RWPE1 (cell line): ENCODE data around the gene HABP4.

Experiments used
- CTCF ChIA-PET: fragments of 350-600 bp; sonication (Branson Sonifier 250); formaldehyde crosslinking; extraction: SDS; loops from one replicate; lab custom pipeline; 2021; lab: Yijun Ruan, JAX
- POLR2A ChIA-PET: fragments of 400-600 bp; formaldehyde crosslinking; extraction: SDS; loops from one replicate; lab custom pipeline; 2020; ENCODE audit warnings: antibody characterized with exemption; ENCODE audit not compliant: low non-redundant PET; lab: Yijun Ruan, JAX
- DNase-seq: peaks from one replicate; pipeline ENCODE4 v3.0.0; 2012; ENCODE audit warnings: low spot score
- H3K27ac ChIP-seq: fragments of 450-650 bp; 2 replicates; pipeline ENCODE4 v1.5.1; 2017
- CTCF ChIP-seq: fragments of 450-650 bp; conservative IDR thresholded peaks from 2 replicates; pipeline ENCODE4 v1.5.1; 2017; ENCODE audit warnings: low read depth, mild to moderate bottlenecking

Gene HABP4

GRCh38 chr9:96420468-96421219, 29.3 kb upstream of the HABP4 start:
- peak; percentile 93 for DNase-seq
- POLR2A ChIA-PET, result interaction anchor here (0.8 kb wide), 1 partner anchor 235 kb away, joined by 3 read pairs; the partner anchor contains the start of gene PRXL2C
- CTCF ChIA-PET, result interaction anchor here (1.1 kb wide), 1 partner anchor 93 kb away, joined by 4 read pairs; no protein-coding TSS in a partner anchor
- peak overlapping the region; percentile 68 for H3K27ac ChIP-seq
- no peak for TF ChIP-seq CTCF

DNA sequence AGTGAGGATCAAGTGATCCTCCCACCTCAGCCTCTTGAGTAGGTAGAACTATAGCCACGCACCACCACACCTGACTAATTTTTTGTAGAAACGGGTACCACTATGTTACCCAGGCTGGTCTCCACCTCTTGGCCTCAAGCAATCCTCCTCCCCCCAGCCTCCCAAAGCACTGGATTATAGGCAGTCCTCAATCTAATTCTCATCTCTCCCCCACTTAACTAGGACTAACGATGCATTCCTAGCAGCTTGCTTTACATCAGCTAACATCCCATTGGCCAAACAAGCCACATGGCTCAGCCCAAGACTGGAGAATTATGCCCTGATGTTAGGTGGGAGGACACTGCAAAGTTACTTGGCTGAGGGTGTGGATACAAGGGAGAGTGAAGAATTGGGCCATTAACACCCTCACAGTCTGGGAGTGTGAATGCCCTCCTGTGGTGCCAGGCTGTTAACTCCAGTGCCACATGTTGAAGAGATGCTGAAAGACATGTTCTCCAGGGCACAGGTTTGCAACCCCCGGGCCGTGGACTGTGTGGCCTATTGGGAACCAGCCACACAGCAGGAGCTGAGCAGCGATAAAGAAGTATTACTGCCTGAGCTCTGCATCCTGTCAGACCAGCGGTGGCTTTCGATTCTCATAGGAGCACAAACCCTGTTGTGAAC, 26.5 kb upstream of the HABP4 start:
- ChIA-PET CTCF (interaction anchor here (0.7 to 1.0 kb wide), 2 partner anchors 27 to 209 kb away, joined by 3 read pairs; no protein-coding TSS in a partner anchor), POLR2A (no interaction called here)
- no peak for DNase-seq
- H3K27ac ChIP-seq, result peak overlapping the region; percentile 77
- no peak for TF ChIP-seq CTCF

DNA sequence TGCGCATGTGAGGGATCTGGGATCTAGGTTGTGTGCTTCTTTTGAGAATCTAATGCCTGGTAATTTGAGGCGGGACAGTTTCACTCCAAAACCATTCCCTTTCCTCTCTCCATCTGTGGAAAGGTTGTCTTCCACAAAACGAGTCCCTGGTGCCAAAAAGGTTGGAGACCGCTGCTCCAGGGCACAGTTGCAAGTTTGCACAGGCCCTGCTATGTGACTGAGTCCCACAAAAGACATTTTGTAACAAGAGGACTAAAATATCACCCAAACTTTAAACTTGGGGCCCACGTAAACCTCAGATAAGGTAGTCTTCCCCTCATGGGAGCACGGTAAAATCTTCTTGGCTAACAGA, 26.0 kb upstream of the HABP4 start:
- TF ChIP-seq CTCF, result no peak
- POLR2A ChIA-PET, result no interaction called here

DNA sequence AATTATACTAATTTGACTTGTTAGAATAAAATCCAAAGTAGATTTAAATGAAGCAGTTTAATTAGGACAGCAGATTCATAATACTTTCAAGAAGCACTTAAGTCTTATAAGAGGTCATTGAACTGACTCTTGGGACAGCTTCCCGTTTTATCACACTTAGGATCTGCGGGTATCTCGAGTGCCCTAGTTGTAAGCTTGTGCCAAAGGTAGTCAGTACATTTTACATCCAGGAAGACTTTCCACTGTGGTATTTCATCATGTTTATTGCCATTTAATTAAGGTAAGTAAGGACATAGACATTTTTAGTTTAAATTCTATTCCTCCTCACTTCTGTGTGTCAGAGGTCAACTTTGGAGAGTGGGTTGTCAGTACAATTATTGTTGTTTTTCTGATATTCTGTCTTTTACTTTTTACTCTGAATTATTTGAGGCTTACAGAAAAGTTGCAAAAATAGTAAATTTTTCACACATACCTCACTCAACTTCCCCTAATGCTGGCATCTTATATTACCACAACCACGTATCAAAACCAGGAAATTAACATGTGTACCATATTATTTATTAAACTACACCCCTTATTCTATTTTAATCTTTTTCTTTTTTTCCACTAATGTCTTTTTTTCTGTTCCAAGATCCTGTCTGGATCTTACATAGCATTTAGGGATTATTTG, 24.3 kb upstream of the HABP4 start:
- ChIA-PET POLR2A (no interaction called here), CTCF (interaction anchor here (0.5 kb wide), 1 partner anchor 511 kb away, joined by 3 read pairs; no protein-coding TSS in a partner anchor)
- H3K27ac ChIP-seq, result no peak overlapping the region
- no peak for TF ChIP-seq CTCF
- no peak for DNase-seq

More for the DNA sequence above, 26.0 kb upstream of the HABP4 start:
- H3K27ac ChIP-seq, result peak overlapping the region; percentile 77
- CTCF ChIA-PET, result interaction anchor here (0.7 to 1.0 kb wide), 2 partner anchors 27 to 209 kb away, joined by 3 read pairs; no protein-coding TSS in a partner anchor
- DNase-seq, result peak; percentile 24

GRCh38 chr9:96429732-96430131, 20.2 kb upstream of the HABP4 start:
- no peak for TF ChIP-seq CTCF
- no peak for DNase-seq
- no peak overlapping the region for H3K27ac ChIP-seq
- ChIA-PET POLR2A (no interaction called here), CTCF (no interaction called here)

- DNase-seq, result no peak
- ChIA-PET POLR2A (no interaction called here), CTCF (no interaction called here)
These were observed 19.6 kb upstream of the HABP4 start for GRCh38 chr9:96430377-96430776.

More at GRCh38 chr9:96430377-96430776, 19.6 kb upstream of the HABP4 start:
- TF ChIP-seq CTCF, result no peak
- H3K27ac ChIP-seq, result no peak overlapping the region
